ENCODE measurements around the gene DCAF11. TPM values are rescaled to one million over a fixed set of nuclear protein-coding genes. Genes with fewer than 3 reads are reported as not detected.

Gene DCAF11
- total and polyA plus RNA-seq, 2 of the 13 experiments (the other 11 are each of a cell fraction or from before 2014, with no cell fraction given), result 150 to 257 TPM

DNA sequence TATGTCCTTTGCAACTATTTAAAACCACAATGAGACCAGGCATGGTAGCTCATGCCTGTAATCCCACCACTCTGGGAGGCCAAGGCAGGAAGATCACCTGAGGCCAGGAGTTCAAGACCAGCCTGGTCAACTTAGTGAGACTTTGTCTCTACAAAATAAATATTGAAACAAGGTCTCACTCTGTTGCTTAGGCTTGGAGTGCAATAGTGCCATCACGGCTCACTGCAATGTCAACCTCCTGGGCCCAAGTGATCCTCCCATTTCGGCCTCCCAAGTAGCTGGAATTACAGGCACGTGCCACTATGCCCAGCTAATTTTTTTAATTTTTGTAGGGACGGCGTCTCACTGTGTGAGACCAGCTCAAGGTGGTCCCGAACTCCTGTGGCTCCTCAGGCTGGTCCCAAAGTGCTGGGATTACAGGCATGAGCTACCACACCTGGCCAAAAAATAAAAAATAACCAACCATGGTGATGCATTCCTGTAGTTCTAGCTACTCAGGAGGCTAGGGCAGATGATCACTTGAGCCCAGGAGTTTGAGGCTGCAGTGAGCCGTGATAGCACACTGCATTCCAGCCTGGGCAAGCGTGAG lies 14.9 kb downstream of the DCAF11 start (continued):
- TF ChIP-seq, protein P1, sequence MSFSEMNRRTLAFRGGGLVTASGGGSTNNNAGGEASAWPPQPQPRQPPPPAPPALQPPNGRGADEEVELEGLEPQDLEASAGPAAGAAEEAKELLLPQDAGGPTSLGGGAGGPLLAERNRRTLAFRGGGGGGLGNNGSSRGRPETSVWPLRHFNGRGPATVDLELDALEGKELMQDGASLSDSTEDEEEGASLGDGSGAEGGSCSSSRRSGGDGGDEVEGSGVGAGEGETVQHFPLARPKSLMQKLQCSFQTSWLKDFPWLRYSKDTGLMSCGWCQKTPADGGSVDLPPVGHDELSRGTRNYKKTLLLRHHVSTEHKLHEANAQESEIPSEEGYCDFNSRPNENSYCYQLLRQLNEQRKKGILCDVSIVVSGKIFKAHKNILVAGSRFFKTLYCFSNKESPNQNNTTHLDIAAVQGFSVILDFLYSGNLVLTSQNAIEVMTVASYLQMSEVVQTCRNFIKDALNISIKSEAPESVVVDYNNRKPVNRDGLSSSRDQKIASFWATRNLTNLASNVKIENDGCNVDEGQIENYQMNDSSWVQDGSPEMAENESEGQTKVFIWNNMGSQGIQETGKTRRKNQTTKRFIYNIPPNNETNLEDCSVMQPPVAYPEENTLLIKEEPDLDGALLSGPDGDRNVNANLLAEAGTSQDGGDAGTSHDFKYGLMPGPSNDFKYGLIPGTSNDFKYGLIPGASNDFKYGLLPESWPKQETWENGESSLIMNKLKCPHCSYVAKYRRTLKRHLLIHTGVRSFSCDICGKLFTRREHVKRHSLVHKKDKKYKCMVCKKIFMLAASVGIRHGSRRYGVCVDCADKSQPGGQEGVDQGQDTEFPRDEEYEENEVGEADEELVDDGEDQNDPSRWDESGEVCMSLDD (CRISPR knock-in tag; IDR thresholded peaks at IDR 0.05; ENCODE audit: borderline replicate concordance), result no peak
- TF ChIP-seq TMF1 (CRISPR knock-in tag; IDR thresholded peaks at IDR 0.05; ENCODE audit: low read depth), result no peak
- no peak for TF ChIP-seq KMT2A (CRISPR knock-in tag; IDR thresholded peaks at IDR 0.05)
- TF ChIP-seq, protein P2, sequence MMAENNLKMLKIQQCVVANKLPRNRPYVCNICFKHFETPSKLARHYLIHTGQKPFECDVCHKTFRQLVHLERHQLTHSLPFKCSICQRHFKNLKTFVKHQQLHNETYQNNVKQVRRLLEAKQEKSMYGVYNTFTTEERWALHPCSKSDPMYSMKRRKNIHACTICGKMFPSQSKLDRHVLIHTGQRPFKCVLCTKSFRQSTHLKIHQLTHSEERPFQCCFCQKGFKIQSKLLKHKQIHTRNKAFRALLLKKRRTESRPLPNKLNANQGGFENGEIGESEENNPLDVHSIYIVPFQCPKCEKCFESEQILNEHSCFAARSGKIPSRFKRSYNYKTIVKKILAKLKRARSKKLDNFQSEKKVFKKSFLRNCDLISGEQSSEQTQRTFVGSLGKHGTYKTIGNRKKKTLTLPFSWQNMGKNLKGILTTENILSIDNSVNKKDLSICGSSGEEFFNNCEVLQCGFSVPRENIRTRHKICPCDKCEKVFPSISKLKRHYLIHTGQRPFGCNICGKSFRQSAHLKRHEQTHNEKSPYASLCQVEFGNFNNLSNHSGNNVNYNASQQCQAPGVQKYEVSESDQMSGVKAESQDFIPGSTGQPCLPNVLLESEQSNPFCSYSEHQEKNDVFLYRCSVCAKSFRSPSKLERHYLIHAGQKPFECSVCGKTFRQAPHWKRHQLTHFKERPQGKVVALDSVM (CRISPR knock-in tag; IDR thresholded peaks at IDR 0.05), result peak; percentile 96
- TF ChIP-seq SP140L (CRISPR knock-in tag; IDR thresholded peaks at IDR 0.05; ENCODE audit: borderline replicate concordance), result no peak
- TF ChIP-seq, protein P3, sequence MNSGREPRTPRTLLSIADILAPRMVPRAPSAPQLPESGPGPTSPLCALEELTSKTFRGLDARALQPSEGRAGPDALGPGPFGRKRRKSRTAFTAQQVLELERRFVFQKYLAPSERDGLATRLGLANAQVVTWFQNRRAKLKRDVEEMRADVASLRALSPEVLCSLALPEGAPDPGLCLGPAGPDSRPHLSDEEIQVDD (CRISPR knock-in tag; IDR thresholded peaks at IDR 0.05; ENCODE audit: borderline replicate concordance), result 0 out of 2 replicates have a peak, but pooled peaks have one; percentile 52
- TF ChIP-seq ISL2 (CRISPR knock-in tag; IDR thresholded peaks at IDR 0.05), result no peak
- TF ChIP-seq, protein P4, sequence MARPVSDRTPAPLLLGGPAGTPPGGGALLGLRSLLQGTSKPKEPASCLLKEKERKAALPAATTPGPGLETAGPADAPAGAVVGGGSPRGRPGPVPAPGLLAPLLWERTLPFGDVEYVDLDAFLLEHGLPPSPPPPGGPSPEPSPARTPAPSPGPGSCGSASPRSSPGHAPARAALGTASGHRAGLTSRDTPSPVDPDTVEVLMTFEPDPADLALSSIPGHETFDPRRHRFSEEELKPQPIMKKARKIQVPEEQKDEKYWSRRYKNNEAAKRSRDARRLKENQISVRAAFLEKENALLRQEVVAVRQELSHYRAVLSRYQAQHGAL (CRISPR knock-in tag; IDR thresholded peaks at IDR 0.05; ENCODE audit: not compliant biosample characterization), result no peak
- no peak for TF ChIP-seq MBD4 (IDR thresholded peaks at IDR 0.05; ENCODE audit: borderline replicate concordance, low read length)
- TF ChIP-seq ZNF501 (CRISPR knock-in tag; IDR thresholded peaks at IDR 0.05), result peak; percentile 51
- no peak for TF ChIP-seq EHMT2 (IDR thresholded peaks at IDR 0.05; ENCODE audit: borderline replicate concordance, low read depth, low read length)
- TF ChIP-seq AGO1 (IDR thresholded peaks at IDR 0.05; ENCODE audit: low read depth, low read length, poor library complexity, severe bottlenecking), result no peak
- TF ChIP-seq DNMT3B (CRISPR knock-in tag; conservative IDR thresholded peaks at IDR 0.05), result no peak
- TF ChIP-seq ZMAT3 (CRISPR knock-in tag; conservative IDR thresholded peaks at IDR 0.05), result no peak
- TF ChIP-seq FLYWCH1 (CRISPR knock-in tag; IDR thresholded peaks at IDR 0.05), result peak; percentile 80; the same call in 1 of the 2 replicates
- no peak for TF ChIP-seq ZNF670 (CRISPR knock-in tag; IDR thresholded peaks at IDR 0.05; ENCODE audit: borderline replicate concordance)
